Skeletal muscle tissue (tissue), 4 donors: ENCODE measurements around the gene MCF2L. TPM values are rescaled to one million over a fixed set of nuclear protein-coding genes. Genes with fewer than 3 reads are reported as not detected.

Experiments used
- H3K27ac ChIP-seq: one replicate; pipeline ENCODE4 v1.7.0; 2013; ENCODE audit warnings: mild to moderate bottlenecking, low read depth, low read length, inconsistent platforms
- H3K27me3 ChIP-seq, 3 donors: one replicate each; pipeline ENCODE4 v1.7.0; 2013; ENCODE audit warnings: low read length in 3 of 3; ENCODE audit not compliant: control insufficient read depth in 3 of 3, insufficient read depth in 3 of 3
- H3K36me3 ChIP-seq, 3 donors: one replicate each; pipeline ENCODE4 v1.7.0; 2013; ENCODE audit warnings: low read length in 3 of 3; ENCODE audit not compliant: control insufficient read depth in 3 of 3, insufficient read depth in 3 of 3
- H3K4me1 ChIP-seq, 3 donors: one replicate each; pipeline ENCODE4 v1.7.0; 2013; ENCODE audit warnings: low read length in 3 of 3, mild to moderate bottlenecking in 3 of 3; ENCODE audit not compliant: control insufficient read depth in 3 of 3, insufficient read depth in 3 of 3
- H3K4me3 ChIP-seq, 3 donors: one replicate each; pipeline ENCODE4 v1.7.0; 2013; ENCODE audit warnings: low read length in 3 of 3
- H3K9ac ChIP-seq, 3 donors: one replicate each; pipeline ENCODE4 v1.7.0; 2013; ENCODE audit warnings: low read length in 3 of 3, mild to moderate bottlenecking in 3 of 3, moderate library complexity in 2 of 3, low read depth in 1 of 3
- H3K9me3 ChIP-seq, 3 donors: one replicate each; pipeline ENCODE4 v1.7.0; 2013; ENCODE audit warnings: low read length in 3 of 3; ENCODE audit not compliant: control insufficient read depth in 3 of 3
- total RNA-seq: library from RNA; depleted of rRNA; stranded (reverse); fragments of >200 nt; gene quantifications from one replicate; pipeline ENCODE4 v1.2.3, GENCODE V29; 2014
- donor health status: Osteomylitis.

MCF2L gene
- total RNA-seq, 1 donor from 2014 or later = 18.3 TPM

DNA sequence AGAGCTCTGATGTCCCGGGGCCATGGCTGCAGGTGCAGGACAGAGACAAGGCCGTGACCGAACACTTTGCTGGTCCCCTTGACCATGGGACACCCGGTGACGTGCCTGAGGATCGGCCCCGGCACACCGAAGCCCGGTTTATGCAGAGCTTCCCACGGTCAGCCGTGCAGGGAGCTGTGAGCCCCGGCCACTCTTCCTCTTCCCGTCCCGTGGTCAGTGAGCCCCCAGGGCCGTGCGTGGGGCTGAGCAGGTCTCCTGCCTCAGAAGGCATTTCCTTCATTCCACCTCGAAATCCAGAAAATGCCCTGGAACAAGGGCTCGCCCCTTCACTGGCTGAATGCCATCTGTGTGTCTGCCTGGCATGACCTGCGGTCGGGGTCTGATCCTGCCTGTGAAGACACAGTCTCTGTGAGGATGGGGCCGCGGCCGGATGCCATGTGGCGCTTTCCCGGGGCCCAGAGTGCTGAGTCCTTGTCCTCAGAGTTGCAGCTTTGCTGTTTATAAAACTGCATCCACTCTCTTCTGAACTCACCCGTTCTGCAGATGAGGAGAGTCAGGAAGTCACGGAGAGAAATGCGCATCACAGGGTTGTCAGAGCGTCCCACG lies 16.9 kb downstream of the MCF2L start:
- Histone ChIP-seq H3K9me3 (peaks cover 0 to 2% (median 0%) of the 10 kb centered on the region in 3 donors), H3K27me3 (peaks cover 24 to 50% (median 42%) of the 10 kb centered on the region in 3 donors), H3K36me3 (no peaks in the 10 kb centered on the region), H3K9ac (no peak overlapping the region), H3K4me3 (no peak overlapping the region), H3K27ac (no peak overlapping the region), H3K4me1 (peaks cover 0 to 3% (median 0%) of the 10 kb centered on the region in 3 donors)

GRCh38 chr13:112986470-112986869 lies 17.5 kb downstream of the MCF2L start:
- no peaks in the 10 kb centered on the region for H3K36me3 ChIP-seq
- no peak overlapping the region for H3K27ac ChIP-seq
- H3K4me1 ChIP-seq = peaks cover 0 to 3% (median 0%) of the 10 kb centered on the region in 3 donors
- no peak overlapping the region for H3K9ac ChIP-seq
- H3K27me3 ChIP-seq = peaks cover 19 to 44% (median 37%) of the 10 kb centered on the region in 3 donors
- H3K9me3 ChIP-seq = peaks cover 0 to 2% (median 0%) of the 10 kb centered on the region in 3 donors
- H3K4me3 ChIP-seq = no peak overlapping the region

- H3K4me3 ChIP-seq = no peak overlapping the region
- H3K36me3 ChIP-seq = no peaks in the 10 kb centered on the region
- peaks cover 0 to 3% (median 2%) of the 10 kb centered on the region in 3 donors for H3K4me1 ChIP-seq
- H3K27me3 ChIP-seq = peaks cover 21 to 38% (median 31%) of the 10 kb centered on the region in 3 donors
- H3K27ac ChIP-seq = no peak overlapping the region
- H3K9me3 ChIP-seq = peaks cover 0 to 2% (median 0%) of the 10 kb centered on the region in 3 donors
- no peak overlapping the region for H3K9ac ChIP-seq
These were observed 18.1 kb downstream of the MCF2L start for GRCh38 chr13:112986946-112987681.

- Histone ChIP-seq H3K4me3 (no peak overlapping the region), H3K27me3 (peaks cover 22 to 34% (median 31%) of the 10 kb centered on the region in 3 donors), H3K4me1 (peaks cover 2 to 4% (median 3%) of the 10 kb centered on the region in 3 donors), H3K36me3 (no peaks in the 10 kb centered on the region), H3K9ac (no peak overlapping the region), H3K27ac (no peak overlapping the region), H3K9me3 (peaks cover 0 to 2% (median 0%) of the 10 kb centered on the region in 3 donors)
These were observed 18.6 kb downstream of the MCF2L start for GRCh38 chr13:112987682-112988024.

- peaks cover 30 to 43% (median 34%) of the 10 kb centered on the region in 3 donors for H3K27me3 ChIP-seq
- H3K4me1 ChIP-seq = peaks cover 2 to 11% (median 4%) of the 10 kb centered on the region in 3 donors
- no peak overlapping the region for H3K27ac ChIP-seq
- H3K4me3 ChIP-seq = no peak overlapping the region
- H3K9me3 ChIP-seq = peaks cover 0 to 2% (median 0%) of the 10 kb centered on the region in 3 donors
- no peaks in the 10 kb centered on the region for H3K36me3 ChIP-seq
- H3K9ac ChIP-seq = no peak overlapping the region
These were observed 21.8 kb downstream of the MCF2L start for GRCh38 chr13:112990783-112991182.

DNA sequence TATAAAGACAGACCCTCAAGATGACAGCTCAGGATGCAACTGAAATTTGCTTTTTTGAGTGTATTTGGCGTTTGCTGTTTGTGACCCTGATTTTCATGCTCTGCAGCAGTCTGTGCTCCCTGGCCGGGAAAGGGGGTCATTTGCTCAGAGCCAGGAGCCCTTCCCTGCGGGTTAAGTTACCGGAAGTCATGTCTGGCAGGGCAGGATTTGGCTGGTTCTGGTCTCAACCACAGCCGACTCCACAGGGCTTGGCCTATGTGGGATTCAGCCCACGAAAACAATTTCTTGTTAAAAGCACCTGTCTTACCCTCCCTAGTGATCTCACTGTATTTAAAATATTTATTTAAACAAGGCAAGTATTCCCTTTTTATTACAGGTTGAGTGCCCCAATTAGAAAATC lies 22.6 kb downstream of the MCF2L start:
- H3K27ac ChIP-seq = no peak overlapping the region
- H3K27me3 ChIP-seq = peaks cover 33 to 43% (median 34%) of the 10 kb centered on the region in 3 donors
- peaks cover 2 to 9% (median 4%) of the 10 kb centered on the region in 3 donors for H3K4me1 ChIP-seq
- H3K36me3 ChIP-seq = no peaks in the 10 kb centered on the region
- H3K9ac ChIP-seq = no peak overlapping the region
- no peak overlapping the region for H3K4me3 ChIP-seq
- peaks cover 0 to 2% (median 0%) of the 10 kb centered on the region in 3 donors for H3K9me3 ChIP-seq

DNA sequence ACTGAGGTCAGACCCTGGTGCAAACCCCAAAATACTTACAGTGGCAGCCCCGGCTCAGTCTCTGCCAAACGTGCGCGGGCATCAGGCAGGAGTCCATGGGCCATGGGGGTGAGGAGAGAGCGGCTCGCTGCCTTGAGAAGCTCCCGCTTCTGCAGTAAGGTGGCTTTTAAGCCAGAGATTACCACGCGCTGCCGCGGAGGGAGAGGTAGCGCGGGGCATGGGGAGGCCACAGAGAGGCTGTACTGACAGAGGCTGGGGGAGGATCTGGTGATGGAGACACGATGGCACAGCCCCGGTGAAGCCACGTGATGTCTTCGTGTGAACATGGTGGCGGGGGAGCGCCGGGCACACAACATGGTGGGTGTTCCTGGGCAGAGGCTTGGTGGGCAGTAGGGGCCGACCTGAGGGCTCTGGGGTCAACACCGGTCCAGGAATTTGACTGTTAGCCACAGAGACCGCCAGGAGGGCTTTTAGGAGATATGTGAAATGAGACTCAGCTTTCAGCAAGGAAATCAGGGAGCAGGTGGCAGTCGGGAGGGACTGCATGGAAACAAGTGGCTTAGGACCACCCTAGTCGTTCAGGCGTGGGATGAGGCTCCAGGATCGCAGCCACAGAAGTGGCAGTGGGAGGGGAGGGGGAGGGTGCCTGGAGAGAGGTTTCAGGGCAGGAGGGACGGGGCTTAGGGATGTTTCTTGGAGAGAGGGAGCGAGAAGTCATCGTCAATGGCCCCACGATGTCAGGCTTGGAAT lies 24.1 kb downstream of the MCF2L start:
- H3K9me3 ChIP-seq = peaks cover 0 to 2% (median 0%) of the 10 kb centered on the region in 3 donors
- H3K4me1 ChIP-seq = peaks cover 8 to 14% (median 8%) of the 10 kb centered on the region in 3 donors
- no peaks in the 10 kb centered on the region for H3K36me3 ChIP-seq
- H3K4me3 ChIP-seq = no peak overlapping the region
- peaks cover 43 to 48% (median 44%) of the 10 kb centered on the region in 3 donors for H3K27me3 ChIP-seq
- H3K9ac ChIP-seq = no peak overlapping the region
- no peak overlapping the region for H3K27ac ChIP-seq

- Histone ChIP-seq H3K4me3 (no peak overlapping the region), H3K27me3 (peaks cover 48 to 54% (median 54%) of the 10 kb centered on the region in 3 donors), H3K9ac (no peak overlapping the region), H3K36me3 (no peaks in the 10 kb centered on the region), H3K9me3 (peaks cover 0 to 2% (median 0%) of the 10 kb centered on the region in 3 donors), H3K27ac (no peak overlapping the region), H3K4me1 (peaks cover 8 to 14% (median 10%) of the 10 kb centered on the region in 3 donors)
These were observed 25.2 kb downstream of the MCF2L start for GRCh38 chr13:112994084-112994780.

DNA sequence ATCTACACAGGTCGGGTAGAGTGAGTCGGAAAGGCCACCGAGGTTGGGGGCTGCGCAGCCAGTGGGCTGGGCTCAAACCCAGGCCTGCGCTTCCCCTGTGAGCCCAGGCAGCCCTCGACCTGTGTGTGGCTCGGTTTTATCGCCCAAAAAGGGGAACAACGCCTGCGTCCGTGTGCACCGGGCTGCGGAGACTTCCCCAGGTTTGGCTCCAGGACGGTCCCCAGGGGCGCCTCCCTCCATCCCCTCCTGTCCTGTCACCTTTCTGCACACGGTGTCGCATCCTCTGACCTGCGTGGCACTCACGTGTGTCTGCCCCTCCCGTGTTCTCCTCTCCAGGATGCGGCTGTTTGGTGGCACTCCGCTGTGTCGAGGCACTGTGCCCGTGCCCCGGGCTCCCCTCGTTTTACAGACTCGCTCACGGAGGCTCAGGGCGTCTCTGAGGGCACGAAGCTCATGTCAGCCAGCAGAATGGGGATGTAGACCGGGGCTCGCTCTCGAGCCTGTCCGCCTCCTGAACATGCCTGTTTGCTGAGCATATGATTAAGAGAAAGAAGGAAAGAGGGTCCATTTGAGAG lies 25.9 kb downstream of the MCF2L start:
- H3K4me1 ChIP-seq = peaks cover 8 to 14% (median 10%) of the 10 kb centered on the region in 3 donors
- H3K9ac ChIP-seq = no peak overlapping the region
- no peak overlapping the region for H3K27ac ChIP-seq
- no peaks in the 10 kb centered on the region for H3K36me3 ChIP-seq
- H3K27me3 ChIP-seq = peaks cover 50 to 59% (median 58%) of the 10 kb centered on the region in 3 donors
- H3K9me3 ChIP-seq = peaks cover 0 to 2% (median 0%) of the 10 kb centered on the region in 3 donors
- no peak overlapping the region for H3K4me3 ChIP-seq
